ENCODE data around the gene ACTR5.

ACTR5 gene

GRCh38 chr20:38729767-38730166 lies 18.5 kb upstream of the ACTR5 start:
- no peak for DNase-seq

- DNase-seq: no peak
Observed at GRCh38 chr20:38730167-38730988, 17.9 kb upstream of the ACTR5 start.

DNA sequence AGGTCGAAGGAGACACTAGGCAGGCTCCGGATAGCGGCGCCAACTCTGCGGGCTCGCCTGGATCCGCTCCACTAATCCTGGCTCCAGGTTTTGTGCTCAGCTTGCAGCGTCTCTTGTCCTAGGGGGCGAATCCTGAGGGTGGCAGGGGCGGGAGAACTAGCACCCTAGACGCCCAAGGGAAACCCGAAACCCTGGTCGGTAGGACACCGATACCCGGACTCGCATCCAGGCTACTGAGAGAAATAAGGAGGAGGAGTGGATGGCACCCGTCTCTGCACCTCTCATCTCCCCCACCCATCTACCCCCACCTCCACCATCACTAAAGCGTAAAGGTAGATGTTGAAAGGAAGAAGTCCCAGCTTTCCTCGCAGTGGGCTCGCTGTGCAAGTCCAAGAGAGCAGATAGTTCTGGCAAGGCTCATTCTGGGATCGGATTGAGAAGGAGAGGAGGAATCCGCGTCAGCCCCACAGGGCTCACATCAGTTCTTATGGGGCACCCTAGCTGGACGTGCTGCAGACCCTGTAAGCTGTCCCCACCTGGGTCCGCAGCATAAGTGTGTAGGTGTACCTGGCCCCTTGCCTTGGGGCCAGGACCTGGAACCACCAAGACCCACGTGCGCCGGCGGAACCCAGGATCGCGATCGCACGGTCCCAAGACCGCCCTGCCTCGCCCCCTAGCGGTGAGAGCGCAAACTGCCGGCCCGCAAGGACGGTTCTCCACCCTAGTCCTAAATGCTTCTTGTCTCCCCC lies 17.1 kb upstream of the ACTR5 start:
- DNase-seq: peak; percentile 26

DNA sequence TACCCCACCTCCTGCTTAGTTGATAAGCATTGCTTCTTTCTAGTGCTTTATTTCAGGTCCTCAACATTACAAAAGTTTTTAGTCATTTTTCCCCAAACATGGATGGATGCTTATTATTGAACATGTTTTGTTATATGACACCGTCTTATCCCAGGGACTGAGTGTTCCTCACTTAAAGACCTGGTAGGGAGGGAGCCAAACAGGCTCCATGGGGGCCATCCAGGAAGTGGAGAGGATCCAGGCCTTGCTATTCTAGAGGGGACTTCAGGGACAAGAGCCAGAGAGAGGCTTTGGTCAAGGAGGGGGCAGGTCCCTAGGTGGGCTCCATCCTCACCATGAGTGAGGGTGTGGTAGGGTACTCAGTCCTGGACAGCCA lies 16.5 kb upstream of the ACTR5 start:
- DNase-seq: no peak

GRCh38 chr20:38732981-38733380 lies 15.3 kb upstream of the ACTR5 start:
- DNase-seq: no peak

GRCh38 chr20:38735172-38735571 lies 13.1 kb upstream of the ACTR5 start:
- DNase-seq: no peak

DNA sequence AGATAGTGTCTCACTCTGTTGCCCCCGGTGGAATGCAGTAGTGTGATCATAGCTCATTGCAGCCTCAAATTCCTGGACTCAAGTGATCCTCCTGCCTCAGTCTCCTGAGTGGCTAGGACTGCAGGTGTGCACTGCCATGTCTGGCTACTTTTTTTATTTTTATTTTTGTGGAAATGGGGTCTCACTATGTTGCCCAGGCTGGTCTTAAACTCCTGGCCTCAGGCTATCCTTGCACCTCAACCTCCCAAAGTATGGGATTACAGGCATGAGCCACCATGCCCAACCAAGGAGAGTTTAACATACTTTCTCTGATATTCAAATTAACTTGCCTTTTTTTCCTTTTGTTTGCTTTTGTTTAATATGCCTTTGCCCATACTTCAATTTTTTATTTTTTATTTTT lies 10.4 kb upstream of the ACTR5 start:
- no peak for DNase-seq

GRCh38 chr20:38745757-38746156 lies 2.5 kb upstream of the ACTR5 start:
- no peak for DNase-seq

DNA sequence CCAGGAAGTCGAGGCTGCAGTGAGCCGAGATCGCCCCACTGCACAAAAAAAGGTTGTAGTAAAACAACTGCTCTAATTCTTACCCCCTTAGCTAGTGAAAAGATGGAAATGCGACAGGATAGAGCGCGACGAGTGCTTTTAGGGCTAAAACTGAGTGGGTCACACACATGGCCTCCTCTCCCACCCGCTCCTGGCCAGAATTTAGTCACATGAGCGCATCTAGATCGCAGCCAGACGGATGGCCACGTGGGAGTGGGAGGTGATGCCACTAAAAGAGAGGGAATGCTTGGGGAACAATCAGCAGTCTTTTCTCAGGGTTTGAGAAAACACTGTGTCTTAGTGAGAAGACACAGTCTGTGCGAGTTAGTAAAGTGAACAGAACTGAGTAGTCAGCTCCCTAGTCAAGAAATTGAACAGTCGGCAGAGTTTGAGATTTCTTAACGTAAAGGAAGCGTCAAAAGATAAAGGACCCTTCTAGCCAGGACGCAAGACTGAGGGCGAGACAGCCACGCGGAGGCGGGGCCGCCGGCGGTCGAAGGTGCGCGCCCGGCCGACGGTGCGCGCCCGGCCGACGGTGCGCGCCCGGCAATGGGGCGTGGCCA lies 664 bp upstream of the ACTR5 start:
- no peak for DNase-seq

DNA sequence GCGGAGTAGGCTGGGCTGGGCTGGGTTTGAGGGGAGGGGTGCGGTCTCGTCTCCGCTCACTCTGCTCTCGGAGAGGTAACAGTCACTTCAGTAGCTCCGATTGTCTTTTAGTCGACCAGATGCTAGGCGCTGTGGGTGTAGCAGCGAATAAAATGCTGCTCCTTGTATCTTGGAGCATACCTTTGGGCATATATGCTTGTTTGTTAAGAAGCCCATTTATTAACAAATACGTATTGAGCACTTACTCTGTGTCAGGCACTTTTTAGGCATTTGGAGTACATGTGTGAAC lies 545 bp downstream of the ACTR5 start:
- no peak for DNase-seq

DNA sequence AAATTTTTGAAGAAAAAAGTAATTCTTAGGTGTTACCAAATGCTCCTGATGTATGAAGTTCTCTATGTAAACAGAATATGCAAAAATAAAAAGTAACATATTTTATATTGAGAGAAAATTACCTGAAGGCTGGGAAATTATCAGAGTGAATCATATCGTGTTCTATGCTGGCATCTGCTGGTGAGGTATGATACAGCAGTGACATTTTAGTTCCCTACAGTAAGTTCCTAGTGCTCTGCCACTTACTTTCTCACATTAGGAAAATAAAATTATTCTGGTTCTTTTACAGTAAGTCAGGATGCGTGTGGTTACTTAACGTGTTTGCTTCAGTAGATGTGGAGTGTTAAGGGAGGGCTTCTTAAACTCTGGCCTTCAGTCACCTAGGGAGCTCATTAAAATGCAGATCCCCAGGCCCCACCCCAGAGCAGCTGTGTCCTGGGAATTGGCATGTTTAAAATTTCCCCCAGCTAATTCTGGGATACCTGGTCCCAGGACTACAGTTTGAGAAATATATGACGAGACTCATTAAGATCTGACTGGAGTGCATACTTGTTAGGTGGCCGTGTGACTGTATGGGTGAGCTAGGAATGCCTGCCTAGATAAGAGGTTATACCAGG lies 3.2 kb downstream of the ACTR5 start:
- DNase-seq: no peak

GRCh38 chr20:38752029-38752428 lies 3.8 kb downstream of the ACTR5 start:
- DNase-seq: no peak

GRCh38 chr20:38754924-38755323 lies 6.7 kb downstream of the ACTR5 start:
- DNase-seq: no peak

GRCh38 chr20:38755324-38755910 lies 7.2 kb downstream of the ACTR5 start:
- DNase-seq: no peak

- no peak for DNase-seq
Observed at GRCh38 chr20:38757145-38757775, 9.0 kb downstream of the ACTR5 start.

DNA sequence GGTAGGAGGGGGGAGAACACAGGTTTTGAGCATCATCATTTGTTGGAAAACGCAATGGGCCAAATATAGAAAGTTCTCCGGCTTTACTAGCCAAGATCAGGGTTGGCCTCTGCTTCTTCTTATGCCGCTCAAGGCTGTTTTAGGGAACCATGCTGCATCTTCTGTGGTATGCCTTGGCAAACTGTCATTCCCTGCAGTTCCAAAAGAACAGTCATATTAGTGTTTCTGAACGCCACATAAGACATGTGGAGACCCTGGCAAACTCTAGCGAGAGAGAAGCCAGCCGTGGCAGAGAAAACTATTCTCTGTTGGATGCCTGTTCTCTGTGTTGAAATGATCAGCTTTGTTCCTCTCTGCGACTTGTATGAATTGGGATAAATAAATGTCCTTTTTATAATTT lies 10.8 kb downstream of the ACTR5 start:
- DNase-seq: no peak

GRCh38 chr20:38760978-38761377 lies 12.7 kb downstream of the ACTR5 start:
- DNase-seq: no peak

DNA sequence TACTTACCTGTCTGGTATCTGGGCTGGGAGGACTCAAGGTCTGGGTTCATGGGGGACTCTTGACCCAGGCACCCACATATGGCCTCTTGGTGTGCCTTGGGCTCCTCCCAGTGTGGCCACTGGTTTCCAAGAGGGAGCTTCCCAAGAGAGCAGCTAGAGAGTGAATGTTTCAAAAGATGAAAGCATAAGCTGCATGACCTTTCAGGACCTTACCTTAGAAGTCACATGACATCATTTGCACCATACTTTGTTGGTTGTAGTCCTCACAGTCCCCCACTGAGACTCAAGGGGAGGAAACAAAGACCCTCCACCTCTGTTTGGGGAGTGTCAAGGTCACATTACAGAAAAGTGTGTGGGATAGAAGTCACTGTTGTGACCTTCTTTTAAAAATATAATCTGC lies 13.9 kb downstream of the ACTR5 start:
- no peak for DNase-seq

DNA sequence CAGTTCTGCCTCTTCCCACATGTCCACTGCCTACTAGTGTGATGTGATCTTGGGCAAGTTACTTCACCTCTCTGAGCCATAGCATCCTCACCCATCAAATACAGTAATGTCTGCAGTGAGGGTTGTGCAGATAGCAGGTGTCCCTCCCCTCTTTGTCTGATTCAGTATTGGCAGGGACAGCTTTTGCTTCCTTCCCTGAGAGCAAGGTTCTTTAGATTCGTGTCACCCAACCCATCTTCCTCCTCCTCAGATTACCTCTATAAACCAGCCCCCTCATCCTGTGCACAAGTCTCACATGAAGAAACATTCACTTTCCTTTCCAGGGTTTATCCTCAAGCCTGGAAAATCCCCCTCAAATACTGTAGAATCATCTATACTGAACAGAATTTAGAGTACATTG lies 15.4 kb downstream of the ACTR5 start:
- DNase-seq: no peak

DNA sequence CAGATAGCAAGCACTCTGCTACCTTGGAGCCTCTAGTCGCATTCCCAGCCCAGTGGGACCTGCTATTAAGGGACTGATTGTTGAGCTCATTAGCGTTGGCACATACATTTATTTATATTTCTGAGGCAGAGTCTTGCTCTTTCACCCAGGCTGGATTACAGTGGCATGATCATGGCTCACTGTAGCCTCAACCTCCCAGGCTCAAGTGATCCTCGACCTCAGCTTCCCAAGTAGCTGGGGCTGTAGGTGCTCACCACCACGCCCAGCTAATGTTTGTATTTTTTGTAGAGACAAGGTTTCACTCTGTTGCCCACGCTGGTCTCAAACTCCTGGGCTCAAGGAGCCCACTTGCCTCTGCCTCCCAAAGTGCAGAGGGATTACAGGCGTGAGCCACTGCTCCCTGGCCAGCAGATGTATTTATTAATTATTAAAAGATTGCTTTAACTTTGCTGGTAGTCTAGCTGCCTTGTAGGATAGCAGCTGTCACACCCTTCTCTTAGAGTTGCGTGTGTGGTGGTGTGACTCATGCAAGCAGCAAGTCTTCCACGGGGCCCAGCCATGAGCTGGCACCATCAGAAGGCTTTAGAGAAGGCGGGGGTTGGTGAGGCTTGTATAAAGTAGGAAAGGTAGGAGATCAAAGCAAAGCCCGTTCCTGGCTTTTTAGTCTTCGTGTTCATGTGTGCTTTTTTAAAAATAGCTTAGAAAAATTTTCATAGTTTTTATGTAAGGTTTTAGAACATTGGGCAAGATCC lies 16.5 kb downstream of the ACTR5 start:
- no peak for DNase-seq

GRCh38 chr20:38766071-38766470 lies 17.8 kb downstream of the ACTR5 start:
- no peak for DNase-seq
